ENCODE measurements around the gene DRAM1.
"Not testable (repeated sequence)": the region's sequence is repeated elsewhere in the genome, so short reads cannot be mapped to it uniquely, and the experiment has no call there.

DRAM1 gene

DNA sequence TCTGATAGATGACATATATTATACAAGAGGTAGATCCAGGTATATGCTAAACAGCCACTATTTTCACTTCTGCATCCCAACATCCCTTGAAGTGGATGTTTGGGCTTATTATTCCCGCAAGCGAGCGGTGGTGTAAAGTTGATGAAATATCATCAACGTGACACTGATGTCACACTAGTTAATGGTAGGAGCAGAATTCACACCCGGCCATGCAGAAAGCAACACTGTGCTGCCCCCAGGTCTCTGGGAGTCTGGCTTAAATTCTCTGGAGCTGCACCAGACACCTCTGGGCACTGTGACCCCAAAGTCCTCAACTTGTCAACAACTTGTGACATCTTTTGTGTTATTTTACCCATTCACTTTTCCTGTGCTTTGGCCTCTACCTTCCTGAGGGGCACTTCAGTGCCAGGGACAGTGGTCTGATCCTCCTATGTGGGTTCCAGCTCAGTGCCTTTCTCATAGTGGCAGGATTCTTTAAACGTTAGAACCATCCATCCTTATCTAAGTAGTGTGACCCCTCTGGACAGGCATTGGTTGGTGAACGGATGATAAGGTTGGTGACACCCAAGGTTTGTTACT lies 952 bp downstream of the DRAM1 start:
- Histone ChIP-seq H3K4me3 (ENCODE audit: insufficient read depth, low read depth, low read length, poor library complexity, severe bottlenecking) (peak overlapping the region; percentile 98), H3K27me3 (replicated peaks; ENCODE audit: control insufficient read depth, insufficient read depth, low read length, poor library complexity, severe bottlenecking) (no peaks in the 10 kb centered on the region), H3K4me1 (ENCODE audit: control insufficient read depth, insufficient read depth, low read length, poor library complexity, severe bottlenecking) (peaks cover 11% of the 10 kb centered on the region), H3K27ac (ENCODE audit: insufficient read depth, low read length, poor library complexity, severe bottlenecking) (no peak overlapping the region), H3K36me3 (ENCODE audit: control insufficient read depth, insufficient read depth, low read length) (no peaks in the 10 kb centered on the region), H3K9me3 (ENCODE audit: control insufficient read depth, low read length) (no peaks in the 10 kb centered on the region)
- no peak for DNase-seq

DNA sequence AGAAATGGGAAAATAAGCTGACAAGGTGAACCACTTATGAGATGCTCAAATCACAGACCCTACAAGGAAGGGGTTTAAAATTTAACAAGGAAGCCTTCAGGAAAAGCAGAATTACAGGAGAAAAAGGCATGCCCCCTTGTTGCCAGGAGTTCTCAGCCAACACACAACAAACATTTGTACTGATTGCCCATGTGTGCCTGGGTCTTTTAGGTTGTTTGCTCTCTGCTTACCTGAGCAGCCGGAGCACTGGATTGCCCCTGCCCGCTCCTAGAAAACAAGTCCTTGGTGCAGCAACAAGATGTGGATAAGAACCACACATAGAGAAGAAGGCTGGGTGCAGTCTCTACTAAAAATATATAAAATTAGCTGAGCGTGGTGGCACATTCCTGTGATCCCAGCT lies 3.4 kb downstream of the DRAM1 start:
- DNase-seq, result no peak
- Histone ChIP-seq H3K36me3 (ENCODE audit: control insufficient read depth, insufficient read depth, low read length) (no peaks in the 10 kb centered on the region), H3K4me3 (ENCODE audit: insufficient read depth, low read depth, low read length, poor library complexity, severe bottlenecking) (no peak overlapping the region), H3K27me3 (replicated peaks; ENCODE audit: control insufficient read depth, insufficient read depth, low read length, poor library complexity, severe bottlenecking) (no peaks in the 10 kb centered on the region), H3K9me3 (ENCODE audit: control insufficient read depth, low read length) (no peaks in the 10 kb centered on the region), H3K4me1 (ENCODE audit: control insufficient read depth, insufficient read depth, low read length, poor library complexity, severe bottlenecking) (peaks cover 11% of the 10 kb centered on the region), H3K27ac (ENCODE audit: insufficient read depth, low read length, poor library complexity, severe bottlenecking) (no peak overlapping the region)

DNA sequence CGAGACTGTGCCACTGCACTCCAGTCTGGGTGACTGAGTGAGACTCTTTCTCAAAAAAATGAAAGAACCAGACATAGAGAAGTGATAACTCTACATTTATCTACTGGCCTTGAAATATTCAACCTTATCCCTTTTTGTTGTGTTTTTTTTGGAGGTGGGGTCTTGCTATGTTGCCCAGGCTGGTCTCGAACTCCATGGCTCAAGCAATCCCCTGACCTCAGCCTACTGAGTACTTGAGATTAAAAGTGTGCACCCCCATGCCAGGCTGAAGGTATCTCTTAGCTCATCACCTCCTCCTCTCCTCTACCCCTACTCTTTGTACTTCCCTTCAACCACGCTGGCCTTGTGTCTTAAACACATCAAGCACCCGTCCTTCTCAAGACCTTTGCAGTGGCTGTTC lies 3.8 kb downstream of the DRAM1 start:
- Histone ChIP-seq H3K4me1 (ENCODE audit: control insufficient read depth, insufficient read depth, low read length, poor library complexity, severe bottlenecking) (peaks cover 11% of the 10 kb centered on the region), H3K27ac (ENCODE audit: insufficient read depth, low read length, poor library complexity, severe bottlenecking) (no peak overlapping the region), H3K27me3 (replicated peaks; ENCODE audit: control insufficient read depth, insufficient read depth, low read length, poor library complexity, severe bottlenecking) (no peaks in the 10 kb centered on the region), H3K4me3 (ENCODE audit: insufficient read depth, low read depth, low read length, poor library complexity, severe bottlenecking) (no peak overlapping the region), H3K9me3 (ENCODE audit: control insufficient read depth, low read length) (no peaks in the 10 kb centered on the region), H3K36me3 (ENCODE audit: control insufficient read depth, insufficient read depth, low read length) (no peaks in the 10 kb centered on the region)
- no peak for DNase-seq

DNA sequence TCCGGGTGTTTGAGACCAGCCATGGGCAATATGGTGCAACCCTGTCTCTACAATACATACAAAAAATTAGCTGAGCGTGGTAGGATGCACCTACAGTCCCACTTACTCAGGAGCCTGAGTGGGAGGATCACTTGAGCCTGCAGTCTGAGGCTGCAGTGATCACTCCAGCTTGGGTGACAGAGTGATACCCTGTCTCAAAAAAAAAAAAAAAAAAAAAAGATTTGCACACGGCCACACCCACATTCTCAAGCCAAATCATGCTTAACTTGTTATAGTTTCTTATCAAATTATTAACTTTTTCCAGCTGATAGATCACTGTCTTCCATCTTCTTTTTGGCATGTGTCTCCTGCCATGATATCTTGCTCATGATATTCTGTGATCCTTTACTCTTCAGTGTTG lies 6.8 kb downstream of the DRAM1 start:
- Histone ChIP-seq H3K36me3 (ENCODE audit: control insufficient read depth, insufficient read depth, low read length) (no peaks in the 10 kb centered on the region), H3K4me3 (ENCODE audit: insufficient read depth, low read depth, low read length, poor library complexity, severe bottlenecking) (no peak overlapping the region), H3K9me3 (ENCODE audit: control insufficient read depth, low read length) (no peaks in the 10 kb centered on the region), H3K27ac (ENCODE audit: insufficient read depth, low read length, poor library complexity, severe bottlenecking) (no peak overlapping the region), H3K27me3 (replicated peaks; ENCODE audit: control insufficient read depth, insufficient read depth, low read length, poor library complexity, severe bottlenecking) (no peaks in the 10 kb centered on the region), H3K4me1 (ENCODE audit: control insufficient read depth, insufficient read depth, low read length, poor library complexity, severe bottlenecking) (no peaks in the 10 kb centered on the region)
- no peak for DNase-seq

DNA sequence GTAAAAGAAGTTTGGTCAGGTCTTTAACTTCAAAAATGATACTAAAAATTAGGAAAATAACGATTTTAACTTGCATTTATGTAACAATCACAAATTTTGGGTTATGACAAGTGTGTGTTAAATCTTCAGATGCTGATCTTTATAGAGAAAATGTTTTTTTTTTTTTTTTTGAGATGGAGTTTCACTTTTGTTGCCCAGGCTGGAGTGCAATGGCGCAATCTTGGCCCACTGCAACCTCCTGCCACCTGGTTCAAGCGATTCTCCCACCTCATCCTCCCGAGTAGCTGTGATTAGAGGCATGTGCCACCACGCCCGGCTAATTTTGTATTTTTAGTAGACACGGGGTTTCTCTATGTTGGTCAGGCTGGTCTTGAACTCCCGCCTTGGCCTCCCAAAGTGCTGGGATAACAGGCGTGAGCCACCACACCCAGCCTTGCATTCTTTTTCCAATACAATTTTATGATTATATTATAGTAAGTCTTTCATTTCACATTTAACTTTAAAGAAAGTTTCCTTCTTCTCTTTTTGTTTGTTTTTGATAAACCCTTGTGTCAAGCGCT lies 7.5 kb downstream of the DRAM1 start:
- not testable (repeated sequence) for H3K36me3 ChIP-seq (ENCODE audit: control insufficient read depth, insufficient read depth, low read length); H3K4me1 ChIP-seq (ENCODE audit: control insufficient read depth, insufficient read depth, low read length, poor library complexity, severe bottlenecking); H3K27me3 ChIP-seq (replicated peaks; ENCODE audit: control insufficient read depth, insufficient read depth, low read length, poor library complexity, severe bottlenecking); DNase-seq; H3K9me3 ChIP-seq (ENCODE audit: control insufficient read depth, low read length); H3K4me3 ChIP-seq (ENCODE audit: insufficient read depth, low read depth, low read length, poor library complexity, severe bottlenecking); H3K27ac ChIP-seq (ENCODE audit: insufficient read depth, low read length, poor library complexity, severe bottlenecking)

DNA sequence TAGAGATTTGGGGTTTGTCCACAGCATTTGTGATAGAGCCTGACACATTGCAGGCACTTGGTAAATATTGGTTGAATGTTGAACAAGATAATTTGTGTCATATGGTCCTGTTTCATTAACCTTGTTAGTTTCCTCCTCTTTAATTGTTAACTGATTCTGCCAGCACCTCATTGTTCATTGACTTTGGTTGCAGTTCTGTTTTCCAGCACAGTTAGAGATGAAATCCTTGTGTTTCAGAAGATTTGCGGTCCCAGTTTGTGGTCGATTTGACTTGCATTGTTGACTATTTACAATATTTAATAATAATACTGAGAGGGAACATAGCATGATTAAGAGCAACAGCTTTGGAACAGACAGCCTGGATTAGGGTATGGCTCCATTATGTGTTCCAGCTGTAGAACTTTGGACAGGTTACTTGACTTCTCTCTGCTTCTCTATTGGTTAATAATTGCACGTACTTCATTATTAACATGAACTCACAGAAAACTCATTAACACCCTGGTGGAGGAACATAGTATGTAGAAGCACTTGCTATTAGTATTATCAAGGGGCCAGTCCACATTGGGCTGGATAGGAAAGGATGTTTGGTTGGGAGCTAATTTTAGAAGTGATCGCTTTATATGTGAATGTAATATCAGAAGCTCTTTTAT lies 8.7 kb downstream of the DRAM1 start:
- Histone ChIP-seq H3K4me3 (ENCODE audit: insufficient read depth, low read depth, low read length, poor library complexity, severe bottlenecking) (no peak overlapping the region), H3K36me3 (ENCODE audit: control insufficient read depth, insufficient read depth, low read length) (no peaks in the 10 kb centered on the region), H3K9me3 (ENCODE audit: control insufficient read depth, low read length) (no peaks in the 10 kb centered on the region), H3K27ac (ENCODE audit: insufficient read depth, low read length, poor library complexity, severe bottlenecking) (no peak overlapping the region), H3K27me3 (replicated peaks; ENCODE audit: control insufficient read depth, insufficient read depth, low read length, poor library complexity, severe bottlenecking) (no peaks in the 10 kb centered on the region), H3K4me1 (ENCODE audit: control insufficient read depth, insufficient read depth, low read length, poor library complexity, severe bottlenecking) (no peaks in the 10 kb centered on the region)
- DNase-seq, result no peak

DNA sequence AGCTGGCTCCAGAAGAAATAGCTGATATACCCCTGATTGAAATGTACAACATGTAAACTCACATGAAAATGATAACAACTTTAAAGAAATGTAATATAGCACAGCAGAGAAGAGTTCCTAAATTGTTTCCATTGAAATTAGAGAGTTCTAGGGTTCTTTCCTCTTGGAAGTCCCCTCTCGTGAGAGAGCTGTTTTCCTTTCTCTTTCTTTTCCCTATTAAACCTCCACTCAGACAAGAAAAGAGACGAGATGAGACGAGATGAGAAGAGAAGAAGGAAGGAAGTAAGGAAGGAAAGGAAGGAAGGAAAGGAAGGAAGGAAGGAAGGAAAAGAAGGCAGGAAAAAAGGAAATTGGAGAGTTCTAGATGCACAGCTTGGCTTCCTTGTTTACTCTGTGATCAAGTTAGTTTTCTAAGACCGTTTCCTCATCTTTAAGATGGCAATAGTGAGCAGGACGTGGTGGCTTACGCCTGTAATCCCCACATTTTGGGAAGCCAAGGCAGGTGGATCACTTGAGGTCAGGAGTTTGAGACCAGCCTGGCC lies 11.9 kb downstream of the DRAM1 start:
- no peaks in the 10 kb centered on the region for H3K27me3 ChIP-seq (replicated peaks; ENCODE audit: control insufficient read depth, insufficient read depth, low read length, poor library complexity, severe bottlenecking)
- H3K9me3 ChIP-seq (ENCODE audit: control insufficient read depth, low read length), result no peaks in the 10 kb centered on the region
- H3K4me1 ChIP-seq (ENCODE audit: control insufficient read depth, insufficient read depth, low read length, poor library complexity, severe bottlenecking), result no peaks in the 10 kb centered on the region
- no peak overlapping the region for H3K4me3 ChIP-seq (ENCODE audit: insufficient read depth, low read depth, low read length, poor library complexity, severe bottlenecking)
- H3K36me3 ChIP-seq (ENCODE audit: control insufficient read depth, insufficient read depth, low read length), result no peaks in the 10 kb centered on the region
- DNase-seq, result no peak
- H3K27ac ChIP-seq (ENCODE audit: insufficient read depth, low read length, poor library complexity, severe bottlenecking), result no peak overlapping the region

DNA sequence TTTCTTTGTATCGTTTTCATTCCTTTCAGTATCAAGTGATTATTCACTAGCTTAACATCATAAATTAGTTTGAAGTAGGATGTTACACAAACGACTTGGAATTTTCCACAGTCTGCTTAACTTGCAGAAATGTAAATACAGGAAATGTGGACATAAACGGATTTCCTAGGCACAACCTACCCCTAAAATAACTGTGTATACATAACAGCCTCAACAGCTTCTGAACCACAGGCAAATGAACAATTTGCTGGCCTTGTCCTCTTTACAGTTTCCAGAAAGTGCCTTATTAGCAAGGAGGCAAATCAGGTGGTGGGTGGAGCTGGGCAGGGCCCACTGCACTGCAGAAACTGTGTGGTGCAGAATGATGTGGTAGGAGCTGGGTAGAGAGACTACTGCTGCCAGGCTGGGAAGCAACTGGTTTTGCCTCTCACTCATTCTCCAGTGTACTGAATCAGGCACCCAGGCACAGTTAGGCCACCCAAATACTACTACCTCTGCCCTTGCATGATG lies 14.1 kb downstream of the DRAM1 start:
- DNase-seq, result no peak
- Histone ChIP-seq H3K4me1 (ENCODE audit: control insufficient read depth, insufficient read depth, low read length, poor library complexity, severe bottlenecking) (no peaks in the 10 kb centered on the region), H3K4me3 (ENCODE audit: insufficient read depth, low read depth, low read length, poor library complexity, severe bottlenecking) (no peak overlapping the region), H3K36me3 (ENCODE audit: control insufficient read depth, insufficient read depth, low read length) (no peaks in the 10 kb centered on the region), H3K9me3 (ENCODE audit: control insufficient read depth, low read length) (no peaks in the 10 kb centered on the region), H3K27ac (ENCODE audit: insufficient read depth, low read length, poor library complexity, severe bottlenecking) (no peak overlapping the region), H3K27me3 (replicated peaks; ENCODE audit: control insufficient read depth, insufficient read depth, low read length, poor library complexity, severe bottlenecking) (no peaks in the 10 kb centered on the region)

DNA sequence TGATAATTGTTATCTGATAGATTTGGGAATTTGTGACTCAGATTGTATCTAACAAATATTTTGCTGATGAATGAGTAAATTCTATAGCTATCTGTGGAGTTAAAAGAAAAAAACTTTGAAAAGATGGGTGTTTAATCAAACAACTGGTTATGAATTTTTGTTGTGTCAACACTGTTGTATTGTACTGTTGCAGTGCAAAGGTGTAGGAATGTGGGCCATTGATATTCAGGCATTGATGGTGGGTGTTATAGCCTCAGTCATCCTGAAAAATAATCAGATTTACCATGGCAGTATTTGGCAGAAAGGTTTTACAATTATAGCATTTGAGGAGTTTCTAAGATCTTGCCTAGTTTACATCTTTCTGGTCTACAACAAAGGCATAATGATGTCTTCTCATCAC lies 15.4 kb downstream of the DRAM1 start:
- H3K36me3 ChIP-seq (ENCODE audit: control insufficient read depth, insufficient read depth, low read length), result no peaks in the 10 kb centered on the region
- no peaks in the 10 kb centered on the region for H3K9me3 ChIP-seq (ENCODE audit: control insufficient read depth, low read length)
- no peak overlapping the region for H3K4me3 ChIP-seq (ENCODE audit: insufficient read depth, low read depth, low read length, poor library complexity, severe bottlenecking)
- no peaks in the 10 kb centered on the region for H3K4me1 ChIP-seq (ENCODE audit: control insufficient read depth, insufficient read depth, low read length, poor library complexity, severe bottlenecking)
- DNase-seq, result no peak
- H3K27me3 ChIP-seq (replicated peaks; ENCODE audit: control insufficient read depth, insufficient read depth, low read length, poor library complexity, severe bottlenecking), result no peaks in the 10 kb centered on the region
- H3K27ac ChIP-seq (ENCODE audit: insufficient read depth, low read length, poor library complexity, severe bottlenecking), result no peak overlapping the region

DNA sequence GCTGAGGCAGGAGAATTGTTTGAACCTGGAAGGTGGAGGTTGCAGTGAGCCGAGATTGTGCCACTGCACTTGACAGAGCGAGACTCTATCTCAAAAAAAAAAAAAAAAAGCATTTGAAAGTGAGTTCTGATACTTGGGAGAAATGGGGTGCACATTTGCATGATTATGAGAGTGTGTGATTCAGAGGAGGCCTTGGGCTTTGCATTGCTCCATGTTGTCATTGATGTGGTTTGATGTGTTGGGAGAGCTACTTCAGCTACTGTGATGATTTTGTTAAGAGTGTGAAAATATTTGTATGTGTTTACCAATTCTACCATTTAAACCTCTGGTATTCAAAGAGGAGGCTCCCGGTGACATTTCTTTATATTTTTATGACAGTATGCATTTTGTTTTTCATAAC lies 24.4 kb downstream of the DRAM1 start:
- Histone ChIP-seq H3K4me3 (ENCODE audit: insufficient read depth, low read depth, low read length, poor library complexity, severe bottlenecking) (no peak overlapping the region), H3K27ac (ENCODE audit: insufficient read depth, low read length, poor library complexity, severe bottlenecking) (no peak overlapping the region), H3K27me3 (replicated peaks; ENCODE audit: control insufficient read depth, insufficient read depth, low read length, poor library complexity, severe bottlenecking) (no peaks in the 10 kb centered on the region), H3K36me3 (ENCODE audit: control insufficient read depth, insufficient read depth, low read length) (no peaks in the 10 kb centered on the region), H3K9me3 (ENCODE audit: control insufficient read depth, low read length) (no peaks in the 10 kb centered on the region), H3K4me1 (ENCODE audit: control insufficient read depth, insufficient read depth, low read length, poor library complexity, severe bottlenecking) (no peaks in the 10 kb centered on the region)
- DNase-seq, result no peak

All from effector memory CD4-positive, alpha-beta T cell (primary cell).